Endothelial cell (in vitro differentiated cells): ENCODE data around the gene ARHGAP33. TPM values are rescaled to one million over a fixed set of nuclear protein-coding genes. Genes with fewer than 3 reads are reported as not detected.

Source experiments
- DNase-seq: peaks from one replicate; pipeline ENCODE4 v3.0.0; 2021; ENCODE audit warnings: low spot score
- H3K27ac Mint-ChIP-seq: one replicate; pipeline ENCODE4 v1.8.0; 2021; ENCODE audit warnings: mixed read lengths, inconsistent platforms; ENCODE audit not compliant: unreplicated experiment
- H3K27me3 Mint-ChIP-seq: one replicate; pipeline ENCODE4 v1.8.0; 2021; ENCODE audit warnings: mild to moderate bottlenecking, moderate library complexity, mixed read lengths, inconsistent platforms; ENCODE audit not compliant: unreplicated experiment
- H3K36me3 Mint-ChIP-seq: one replicate; pipeline ENCODE4 v1.8.0; 2021; ENCODE audit warnings: mild to moderate bottlenecking, low read depth, mixed read lengths, inconsistent platforms; ENCODE audit not compliant: unreplicated experiment
- H3K4me1 Mint-ChIP-seq: one replicate; pipeline ENCODE4 v1.8.0; 2021; ENCODE audit warnings: mild to moderate bottlenecking, mixed read lengths, inconsistent platforms; ENCODE audit not compliant: unreplicated experiment
- H3K4me3 Mint-ChIP-seq: one replicate; pipeline ENCODE4 v1.8.0; 2021; ENCODE audit warnings: mild to moderate bottlenecking, mixed read lengths, inconsistent platforms; ENCODE audit not compliant: unreplicated experiment
- H3K9me3 Mint-ChIP-seq: one replicate; pipeline ENCODE4 v1.8.0; 2021; ENCODE audit warnings: mixed read lengths, inconsistent platforms; ENCODE audit not compliant: unreplicated experiment
- total RNA-seq: library from RNA; stranded (reverse); fragmentation: NEBNext Ultra II Directional; extraction: Animal tissue kit (Norgen Biotek cat#: 25700); gene quantifications from one replicate; pipeline ENCODE4 v1.2.1, GENCODE V29; 2021; ENCODE audit not compliant: unreplicated experiment
- TF ChIP-seq, protein P1 (sequence below): fragments of 200-600 bp; sonication (generic); IDR thresholded peaks from one replicate; pipeline ENCODE4 v1.5.0; 2021; ENCODE audit warnings: antibody characterized with exemption; ENCODE audit not compliant: unreplicated experiment

Gene ARHGAP33
- total RNA-seq, 1 donor from 2014 or later: 8.5 TPM

DNA sequence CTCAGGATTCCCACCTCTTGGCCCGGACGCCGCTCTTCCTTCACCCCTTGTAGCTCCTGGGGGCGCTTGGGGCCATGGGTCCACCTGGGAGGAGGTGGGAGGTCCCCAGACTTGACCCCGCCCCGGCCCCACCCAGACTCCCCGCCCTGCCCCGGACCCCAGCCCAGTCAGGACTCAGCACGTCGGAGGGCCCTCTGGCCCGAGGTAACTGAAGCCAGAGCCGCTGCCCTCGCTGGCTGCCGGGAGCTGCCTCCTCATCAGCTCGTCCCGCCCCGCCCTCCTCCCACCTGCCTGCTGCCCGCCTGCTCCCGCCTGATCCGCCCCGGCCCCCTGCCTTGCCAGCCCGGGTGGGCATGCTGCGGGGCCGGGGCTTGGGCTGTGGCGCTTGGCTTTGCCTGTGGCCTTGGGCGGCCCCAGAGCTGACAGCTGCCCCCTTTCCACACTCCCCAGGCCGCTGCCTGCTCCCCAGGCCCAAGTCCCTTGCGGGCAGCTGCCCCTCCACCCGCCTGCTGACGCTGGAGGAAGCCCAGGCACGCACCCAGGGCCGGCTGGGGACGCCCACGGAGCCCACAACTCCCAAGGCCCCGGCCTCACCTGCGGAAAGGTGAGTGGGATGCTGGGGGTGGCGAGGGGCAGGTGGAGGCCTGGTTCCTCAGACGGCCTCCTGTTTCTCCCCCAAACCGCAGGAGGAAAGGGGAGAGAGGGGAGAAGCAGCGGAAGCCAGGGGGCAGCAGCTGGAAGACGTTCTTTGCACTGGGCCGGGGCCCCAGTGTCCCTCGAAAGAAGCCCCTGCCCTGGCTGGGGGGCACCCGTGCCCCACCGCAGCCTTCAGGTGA, 9.4 kb downstream of the ARHGAP33 start:
- TF ChIP-seq, protein P1, sequence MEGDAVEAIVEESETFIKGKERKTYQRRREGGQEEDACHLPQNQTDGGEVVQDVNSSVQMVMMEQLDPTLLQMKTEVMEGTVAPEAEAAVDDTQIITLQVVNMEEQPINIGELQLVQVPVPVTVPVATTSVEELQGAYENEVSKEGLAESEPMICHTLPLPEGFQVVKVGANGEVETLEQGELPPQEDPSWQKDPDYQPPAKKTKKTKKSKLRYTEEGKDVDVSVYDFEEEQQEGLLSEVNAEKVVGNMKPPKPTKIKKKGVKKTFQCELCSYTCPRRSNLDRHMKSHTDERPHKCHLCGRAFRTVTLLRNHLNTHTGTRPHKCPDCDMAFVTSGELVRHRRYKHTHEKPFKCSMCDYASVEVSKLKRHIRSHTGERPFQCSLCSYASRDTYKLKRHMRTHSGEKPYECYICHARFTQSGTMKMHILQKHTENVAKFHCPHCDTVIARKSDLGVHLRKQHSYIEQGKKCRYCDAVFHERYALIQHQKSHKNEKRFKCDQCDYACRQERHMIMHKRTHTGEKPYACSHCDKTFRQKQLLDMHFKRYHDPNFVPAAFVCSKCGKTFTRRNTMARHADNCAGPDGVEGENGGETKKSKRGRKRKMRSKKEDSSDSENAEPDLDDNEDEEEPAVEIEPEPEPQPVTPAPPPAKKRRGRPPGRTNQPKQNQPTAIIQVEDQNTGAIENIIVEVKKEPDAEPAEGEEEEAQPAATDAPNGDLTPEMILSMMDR: no peak
- no peak overlapping the region for H3K4me3 Mint-ChIP-seq
- peaks cover 4% of the 10 kb centered on the region for H3K4me1 Mint-ChIP-seq
- H3K27me3 Mint-ChIP-seq: peaks cover 18% of the 10 kb centered on the region
- H3K9me3 Mint-ChIP-seq: no peaks in the 10 kb centered on the region
- no peak for DNase-seq
- no peak overlapping the region for H3K27ac Mint-ChIP-seq
- H3K36me3 Mint-ChIP-seq: peaks cover 7% of the 10 kb centered on the region

- TF ChIP-seq, protein P1: no peak
- no peaks in the 10 kb centered on the region for H3K9me3 Mint-ChIP-seq
- H3K4me3 Mint-ChIP-seq: no peak overlapping the region
- no peak for DNase-seq
- peaks cover 17% of the 10 kb centered on the region for H3K27me3 Mint-ChIP-seq
- peaks cover 4% of the 10 kb centered on the region for H3K4me1 Mint-ChIP-seq
- peaks cover 7% of the 10 kb centered on the region for H3K36me3 Mint-ChIP-seq
- no peak overlapping the region for H3K27ac Mint-ChIP-seq
These were observed 9.9 kb downstream of the ARHGAP33 start for GRCh38 chr19:35785339-35785627.

DNA sequence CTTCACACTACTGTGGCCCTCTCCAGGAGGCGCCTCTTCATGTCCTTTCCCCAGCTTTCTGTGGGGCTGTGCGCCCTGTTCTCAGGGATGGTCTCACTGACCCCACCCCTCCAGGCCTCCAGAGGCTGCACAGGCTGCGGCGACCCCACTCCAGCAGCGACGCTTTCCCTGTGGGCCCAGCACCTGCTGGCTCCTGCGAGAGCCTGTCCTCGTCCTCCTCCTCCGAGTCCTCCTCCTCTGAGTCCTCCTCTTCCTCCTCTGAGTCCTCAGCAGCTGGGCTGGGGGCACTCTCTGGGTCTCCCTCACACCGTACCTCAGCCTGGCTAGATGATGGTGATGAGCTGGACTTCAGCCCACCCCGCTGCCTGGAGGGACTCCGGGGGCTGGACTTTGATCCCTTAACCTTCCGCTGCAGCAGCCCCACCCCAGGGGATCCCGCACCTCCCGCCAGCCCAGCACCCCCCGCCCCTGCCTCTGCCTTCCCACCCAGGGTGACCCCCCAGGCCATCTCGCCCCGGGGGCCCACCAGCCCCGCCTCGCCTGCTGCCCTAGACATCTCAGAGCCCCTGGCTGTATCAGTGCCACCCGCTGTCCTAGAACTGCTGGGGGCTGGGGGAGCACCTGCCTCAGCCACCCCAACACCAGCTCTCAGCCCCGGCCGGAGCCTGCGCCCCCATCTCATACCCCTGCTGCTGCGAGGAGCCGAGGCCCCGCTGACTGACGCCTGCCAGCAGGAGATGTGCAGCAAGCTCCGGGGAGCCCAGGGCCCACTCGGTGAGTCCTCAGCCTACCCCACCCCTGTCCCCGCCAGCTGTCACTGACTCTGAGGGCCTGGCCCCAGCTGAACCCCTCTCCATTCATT, 11.2 kb downstream of the ARHGAP33 start:
- Mint-ChIP-seq H3K4me3 (no peak overlapping the region), H3K4me1 (peaks cover 4% of the 10 kb centered on the region), H3K27ac (no peak overlapping the region), H3K27me3 (peaks cover 13% of the 10 kb centered on the region), H3K9me3 (no peaks in the 10 kb centered on the region), H3K36me3 (peaks cover 7% of the 10 kb centered on the region)
- DNase-seq: no peak
- TF ChIP-seq, protein P1: no peak

DNA sequence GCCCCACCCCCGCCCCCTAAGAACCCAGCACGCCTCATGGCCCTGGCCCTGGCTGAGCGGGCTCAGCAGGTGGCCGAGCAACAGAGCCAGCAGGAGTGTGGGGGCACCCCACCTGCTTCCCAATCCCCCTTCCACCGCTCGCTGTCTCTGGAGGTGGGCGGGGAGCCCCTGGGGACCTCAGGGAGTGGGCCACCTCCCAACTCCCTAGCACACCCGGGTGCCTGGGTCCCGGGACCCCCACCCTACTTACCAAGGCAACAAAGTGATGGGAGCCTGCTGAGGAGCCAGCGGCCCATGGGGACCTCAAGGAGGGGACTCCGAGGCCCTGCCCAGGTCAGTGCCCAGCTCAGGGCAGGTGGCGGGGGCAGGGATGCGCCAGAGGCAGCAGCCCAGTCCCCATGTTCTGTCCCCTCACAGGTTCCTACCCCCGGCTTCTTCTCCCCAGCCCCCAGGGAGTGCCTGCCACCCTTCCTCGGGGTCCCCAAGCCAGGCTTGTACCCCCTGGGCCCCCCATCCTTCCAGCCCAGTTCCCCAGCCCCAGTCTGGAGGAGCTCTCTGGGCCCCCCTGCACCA, 11.9 kb downstream of the ARHGAP33 start:
- TF ChIP-seq, protein P1: no peak
- Mint-ChIP-seq H3K4me1 (peaks cover 4% of the 10 kb centered on the region), H3K4me3 (no peak overlapping the region), H3K27me3 (peaks cover 13% of the 10 kb centered on the region), H3K36me3 (peaks cover 7% of the 10 kb centered on the region), H3K9me3 (no peaks in the 10 kb centered on the region), H3K27ac (no peak overlapping the region)
- DNase-seq: no peak
